C4-2B (cell line): ENCODE results near the gene ZNF804A.

Experiments
- ZFX ChIP-seq: fragments of 450-650 bp; IDR thresholded peaks from 2 replicates; pipeline ENCODE4 v1.6.1; 2017
- TF ChIP-seq, protein P1 (sequence below): fragments of 450-650 bp; conservative IDR thresholded peaks from 2 replicates; pipeline ENCODE4 v1.5.1; 2017; ENCODE audit warnings: mild to moderate bottlenecking

DNA sequence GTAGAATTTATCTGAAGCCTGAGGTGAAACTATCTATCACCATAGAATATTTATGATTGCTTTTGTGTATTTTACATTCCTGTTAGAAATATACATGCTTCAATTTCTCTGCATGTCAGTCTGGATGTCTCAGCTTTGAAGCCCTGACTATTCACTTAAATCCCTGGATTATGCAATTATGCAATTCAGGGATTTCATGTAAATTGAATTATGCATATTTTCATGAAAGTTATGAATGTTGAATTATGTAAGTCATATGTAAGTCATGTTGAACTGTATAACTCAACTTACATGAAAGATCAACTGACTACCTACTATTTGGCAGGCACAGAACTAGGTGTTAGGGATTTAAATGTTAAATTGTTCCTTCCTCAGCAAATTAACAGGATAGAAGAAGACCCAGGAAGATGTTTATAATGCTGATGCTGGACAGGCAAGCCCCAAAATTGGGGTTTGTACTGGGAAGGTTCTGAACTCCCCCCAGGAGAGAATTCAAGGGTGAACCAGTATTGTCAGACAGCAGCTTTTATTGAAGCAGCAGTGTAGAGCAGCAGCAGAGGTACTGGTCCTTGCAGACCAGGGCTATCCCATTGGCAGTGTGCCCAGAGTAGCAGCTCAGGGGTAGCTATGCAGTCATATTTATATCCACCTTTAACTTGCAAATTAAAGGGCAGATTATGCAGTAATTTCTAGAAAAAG is 236.5 kb downstream of the ZNF804A start:
- TF ChIP-seq, protein P1, sequence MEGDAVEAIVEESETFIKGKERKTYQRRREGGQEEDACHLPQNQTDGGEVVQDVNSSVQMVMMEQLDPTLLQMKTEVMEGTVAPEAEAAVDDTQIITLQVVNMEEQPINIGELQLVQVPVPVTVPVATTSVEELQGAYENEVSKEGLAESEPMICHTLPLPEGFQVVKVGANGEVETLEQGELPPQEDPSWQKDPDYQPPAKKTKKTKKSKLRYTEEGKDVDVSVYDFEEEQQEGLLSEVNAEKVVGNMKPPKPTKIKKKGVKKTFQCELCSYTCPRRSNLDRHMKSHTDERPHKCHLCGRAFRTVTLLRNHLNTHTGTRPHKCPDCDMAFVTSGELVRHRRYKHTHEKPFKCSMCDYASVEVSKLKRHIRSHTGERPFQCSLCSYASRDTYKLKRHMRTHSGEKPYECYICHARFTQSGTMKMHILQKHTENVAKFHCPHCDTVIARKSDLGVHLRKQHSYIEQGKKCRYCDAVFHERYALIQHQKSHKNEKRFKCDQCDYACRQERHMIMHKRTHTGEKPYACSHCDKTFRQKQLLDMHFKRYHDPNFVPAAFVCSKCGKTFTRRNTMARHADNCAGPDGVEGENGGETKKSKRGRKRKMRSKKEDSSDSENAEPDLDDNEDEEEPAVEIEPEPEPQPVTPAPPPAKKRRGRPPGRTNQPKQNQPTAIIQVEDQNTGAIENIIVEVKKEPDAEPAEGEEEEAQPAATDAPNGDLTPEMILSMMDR, result no peak
- no peak for TF ChIP-seq ZFX
